MG63 (cell line): Measurements from ENCODE around the gene SUN2. TPM values are rescaled to one million over a fixed set of nuclear protein-coding genes. Genes with fewer than 3 reads are reported as not detected.

Experiments used
- DNase-seq: peaks from one replicate; pipeline ENCODE4 v3.0.0-alpha.2; 2020
- H3K27me3 ChIP-seq: fragments of 250-450 bp; sonication (Bioruptor Pico); 2 replicates; pipeline ENCODE4 v1.5.1; 2020; ENCODE audit warnings: mild to moderate bottlenecking, moderate library complexity
- H3K36me3 ChIP-seq: fragments of 250-450 bp; sonication (Bioruptor Pico); 2 replicates; pipeline ENCODE4 v1.5.1; 2020; ENCODE audit warnings: mild to moderate bottlenecking, moderate library complexity
- H3K4me3 ChIP-seq: fragments of 250-450 bp; sonication (Bioruptor Pico); 2 replicates; pipeline ENCODE4 v1.5.1; 2020; ENCODE audit warnings: mild to moderate bottlenecking, moderate library complexity
- H3K9me3 ChIP-seq: fragments of 250-450 bp; sonication (Bioruptor Pico); 2 replicates; pipeline ENCODE4 v1.5.1; 2020; ENCODE audit warnings: mild to moderate bottlenecking, moderate library complexity
- total RNA-seq: library from RNA; depleted of rRNA; stranded (reverse); fragments of >200 nt; shearing (Covaris generic); gene quantifications from 2 replicates; pipeline ENCODE4 v1.2.3, GENCODE V29; 2014; ENCODE audit warnings: low replicate concordance

The SUN2 gene
- total RNA-seq, 1 experiment from 2014 or later = 182 TPM

DNA sequence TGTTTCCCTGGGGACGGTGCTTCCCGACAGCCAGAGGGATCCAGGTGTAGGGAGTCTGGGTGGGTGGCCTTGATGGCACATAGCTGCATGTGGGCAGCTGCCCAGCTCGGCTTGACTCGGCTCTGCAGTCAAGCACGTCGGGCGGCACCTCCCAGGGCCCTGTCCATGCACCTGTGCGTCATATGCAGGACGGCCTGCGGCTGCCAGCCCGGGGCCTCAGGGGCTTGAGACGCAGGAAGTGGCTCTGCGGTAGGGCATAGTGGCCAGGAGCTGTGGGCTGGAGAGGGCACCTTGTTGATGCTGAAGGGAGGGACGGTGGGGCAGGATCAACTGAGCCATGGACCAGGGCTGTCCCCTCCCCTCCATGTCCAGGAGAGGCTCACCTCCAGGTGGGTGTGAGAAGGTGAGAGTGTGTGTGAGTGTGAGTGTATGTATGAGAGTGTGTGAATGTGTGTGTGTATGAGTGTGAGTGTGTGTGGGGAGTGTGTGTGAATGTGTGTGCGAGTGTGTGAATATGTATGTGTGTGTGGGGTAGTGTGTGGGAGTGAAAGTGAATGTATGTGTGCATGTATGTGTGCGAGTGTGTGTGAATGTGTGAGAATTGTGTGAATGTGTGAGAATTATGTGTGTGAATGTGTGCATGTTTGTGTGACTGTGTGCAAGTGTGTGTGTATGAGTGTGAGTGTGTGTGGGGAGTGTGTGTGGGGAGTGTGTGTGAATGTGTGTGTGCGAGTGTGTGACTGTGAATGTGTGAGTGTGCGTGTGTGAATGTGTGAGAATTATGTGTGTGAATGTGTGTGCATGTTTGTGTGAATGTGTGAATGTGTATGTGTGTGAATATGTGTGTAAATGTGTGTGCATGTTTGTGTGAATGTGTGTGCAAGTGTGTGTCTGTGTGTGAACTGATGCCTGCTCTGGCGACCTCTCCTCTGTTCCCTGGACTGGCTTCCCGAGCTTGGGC, 5.7 kb upstream of the SUN2 start:
- H3K27me3 ChIP-seq = no peaks in the 10 kb centered on the region
- H3K36me3 ChIP-seq = no peaks in the 10 kb centered on the region
- H3K4me3 ChIP-seq = no peak overlapping the region
- no peak for DNase-seq
- no peaks in the 10 kb centered on the region for H3K9me3 ChIP-seq

DNA sequence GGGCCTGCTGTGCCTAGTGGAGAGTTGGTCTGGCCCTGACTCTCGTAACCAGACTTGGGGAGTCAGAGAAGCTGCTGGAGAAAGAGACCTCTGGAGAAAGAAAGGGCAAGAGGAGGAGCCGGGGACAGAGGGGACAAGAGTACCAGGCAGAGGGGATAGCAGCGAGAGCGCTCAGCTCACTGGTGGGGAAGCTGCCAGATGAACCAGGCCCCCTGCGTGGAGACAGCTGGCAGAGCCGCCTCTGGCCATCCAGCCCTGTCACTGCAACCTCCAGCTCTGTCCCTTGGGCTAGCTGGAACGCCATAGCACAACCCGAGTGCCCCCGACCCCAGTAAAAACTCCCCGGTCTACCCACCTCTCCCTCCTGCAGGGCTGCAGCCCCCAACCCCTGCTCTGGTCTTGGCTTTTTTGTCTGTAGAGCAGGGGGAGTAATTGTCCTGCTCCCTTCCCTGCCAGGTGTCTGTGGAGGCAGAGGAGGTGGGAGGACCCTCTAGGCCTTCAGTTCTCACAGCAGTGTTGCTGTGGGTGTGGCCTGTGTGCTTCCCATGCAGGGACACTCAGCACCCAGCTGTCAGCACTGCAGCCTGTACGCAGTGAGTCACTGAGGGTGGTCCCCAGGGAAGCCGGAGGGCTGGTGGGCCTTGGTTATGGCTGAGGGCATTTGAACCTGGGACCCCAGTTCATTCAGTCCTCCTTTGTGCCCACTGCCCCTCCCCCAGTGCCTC, 4.8 kb upstream of the SUN2 start:
- DNase-seq = peak; percentile 35
- Histone ChIP-seq H3K27me3 (no peaks in the 10 kb centered on the region), H3K36me3 (no peaks in the 10 kb centered on the region), H3K9me3 (no peaks in the 10 kb centered on the region), H3K4me3 (no peak overlapping the region)

DNA sequence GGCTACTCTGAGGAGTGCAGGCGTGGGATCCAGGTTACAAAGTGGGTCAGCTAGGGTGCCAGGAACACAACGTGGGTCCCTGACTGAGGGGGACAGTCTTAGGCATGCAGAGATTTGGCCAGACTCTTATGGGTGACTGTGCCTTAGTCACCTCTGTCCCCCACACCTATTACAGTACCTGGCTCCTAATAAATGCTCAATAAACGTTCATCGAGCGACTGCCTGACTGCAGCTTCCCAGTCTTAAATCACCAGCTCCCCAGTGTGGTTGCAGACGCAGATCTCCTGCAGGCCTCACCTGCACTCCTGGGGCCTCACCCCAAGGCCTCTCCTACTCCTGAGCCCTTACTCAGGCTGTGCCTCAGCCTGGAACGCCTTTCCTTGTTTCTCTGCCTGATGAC, 3.2 kb upstream of the SUN2 start:
- no peak overlapping the region for H3K4me3 ChIP-seq
- no peaks in the 10 kb centered on the region for H3K27me3 ChIP-seq
- no peaks in the 10 kb centered on the region for H3K9me3 ChIP-seq
- DNase-seq = no peak
- H3K36me3 ChIP-seq = peaks cover 2% of the 10 kb centered on the region

DNA sequence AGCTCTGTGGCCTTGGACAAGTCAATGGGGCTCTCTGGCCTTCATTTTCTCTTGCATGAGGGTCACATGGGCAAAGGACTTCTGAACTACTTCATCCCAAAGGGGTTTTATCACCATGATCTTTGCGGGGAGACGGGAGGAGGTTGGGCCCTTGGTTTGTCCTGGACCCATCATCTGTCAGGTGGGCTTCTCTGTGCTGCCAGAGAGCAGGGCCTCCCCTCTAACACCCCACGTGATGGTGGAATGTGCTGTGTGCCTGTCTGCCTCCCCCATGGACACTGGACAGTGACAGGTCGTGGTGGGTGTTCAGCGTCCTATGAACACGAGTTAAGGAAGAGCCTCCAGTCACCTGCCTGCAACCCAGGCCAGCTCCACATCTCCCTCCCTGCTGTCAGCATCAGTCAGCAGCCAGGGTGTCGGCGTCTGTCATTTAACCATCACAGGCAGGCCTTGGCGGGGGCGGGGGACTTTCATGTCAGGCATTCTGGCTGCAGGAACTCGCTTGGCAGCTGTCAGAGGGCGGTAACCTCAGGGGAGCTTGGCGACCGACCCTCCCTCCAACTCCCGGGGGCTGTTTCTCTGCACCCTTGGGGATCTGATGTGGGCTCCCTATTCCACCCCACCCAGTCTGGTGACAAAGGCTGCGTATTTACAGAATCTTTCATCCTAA, 2.6 kb upstream of the SUN2 start:
- no peak overlapping the region for H3K4me3 ChIP-seq
- no peak for DNase-seq
- peaks cover 8% of the 10 kb centered on the region for H3K36me3 ChIP-seq
- H3K9me3 ChIP-seq = no peaks in the 10 kb centered on the region
- H3K27me3 ChIP-seq = no peaks in the 10 kb centered on the region

DNA sequence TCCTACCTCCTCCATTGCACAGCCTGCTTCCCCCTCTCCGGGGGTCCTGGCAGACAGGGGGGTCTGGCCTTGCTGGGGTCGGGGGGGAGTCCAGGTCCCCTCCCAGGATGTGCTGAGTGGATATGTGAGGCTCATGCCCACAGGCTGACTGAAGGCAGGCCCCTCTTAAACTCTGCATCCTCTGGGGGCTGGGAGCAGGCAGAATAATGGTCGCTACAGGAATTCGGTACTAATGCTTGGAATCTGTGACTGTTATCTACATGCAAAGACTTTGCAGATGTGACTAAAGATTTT, 1.6 kb upstream of the SUN2 start:
- H3K36me3 ChIP-seq = peaks cover 14% of the 10 kb centered on the region
- H3K27me3 ChIP-seq = no peaks in the 10 kb centered on the region
- no peaks in the 10 kb centered on the region for H3K9me3 ChIP-seq
- no peak overlapping the region for H3K4me3 ChIP-seq
- DNase-seq = no peak

DNA sequence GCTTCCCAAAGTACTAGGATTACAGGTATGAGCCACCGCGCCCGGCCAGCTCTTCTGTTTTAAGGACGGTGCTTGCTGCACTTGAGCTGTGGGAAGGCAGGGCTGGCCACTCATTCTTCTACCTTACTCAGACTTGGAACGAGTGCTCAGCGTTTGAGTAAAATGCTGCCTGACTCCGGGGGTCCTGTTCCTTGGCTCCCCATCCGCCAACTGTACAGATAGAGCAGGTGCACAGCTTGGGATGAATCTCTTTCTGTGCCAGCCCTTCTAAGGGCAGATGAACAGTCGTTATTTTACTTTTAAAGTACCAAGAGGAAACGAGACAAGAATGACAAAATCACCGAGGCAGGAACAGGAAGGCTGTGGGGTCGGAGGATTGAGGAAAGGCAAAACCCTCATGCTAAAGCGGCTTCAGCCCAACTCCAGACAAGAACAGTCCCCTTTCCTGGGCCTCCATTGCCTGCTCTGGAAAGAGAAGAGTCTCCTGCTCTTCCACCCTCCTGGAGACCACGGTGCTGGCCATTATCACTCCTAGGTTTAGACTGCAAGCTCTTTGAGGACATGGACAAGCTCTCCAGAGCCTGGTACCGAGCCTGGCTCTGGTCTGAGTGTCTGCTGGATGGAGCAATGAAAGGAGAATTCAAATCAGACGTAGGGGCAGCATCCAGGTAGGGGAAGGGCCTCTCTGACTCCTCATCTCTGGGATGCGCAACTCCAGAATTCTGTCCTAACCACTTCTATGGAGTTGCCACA, 1.1 kb upstream of the SUN2 start:
- H3K4me3 ChIP-seq = peak overlapping the region; percentile 58
- peaks cover 19% of the 10 kb centered on the region for H3K36me3 ChIP-seq
- no peak for DNase-seq
- H3K27me3 ChIP-seq = no peaks in the 10 kb centered on the region
- no peaks in the 10 kb centered on the region for H3K9me3 ChIP-seq

DNA sequence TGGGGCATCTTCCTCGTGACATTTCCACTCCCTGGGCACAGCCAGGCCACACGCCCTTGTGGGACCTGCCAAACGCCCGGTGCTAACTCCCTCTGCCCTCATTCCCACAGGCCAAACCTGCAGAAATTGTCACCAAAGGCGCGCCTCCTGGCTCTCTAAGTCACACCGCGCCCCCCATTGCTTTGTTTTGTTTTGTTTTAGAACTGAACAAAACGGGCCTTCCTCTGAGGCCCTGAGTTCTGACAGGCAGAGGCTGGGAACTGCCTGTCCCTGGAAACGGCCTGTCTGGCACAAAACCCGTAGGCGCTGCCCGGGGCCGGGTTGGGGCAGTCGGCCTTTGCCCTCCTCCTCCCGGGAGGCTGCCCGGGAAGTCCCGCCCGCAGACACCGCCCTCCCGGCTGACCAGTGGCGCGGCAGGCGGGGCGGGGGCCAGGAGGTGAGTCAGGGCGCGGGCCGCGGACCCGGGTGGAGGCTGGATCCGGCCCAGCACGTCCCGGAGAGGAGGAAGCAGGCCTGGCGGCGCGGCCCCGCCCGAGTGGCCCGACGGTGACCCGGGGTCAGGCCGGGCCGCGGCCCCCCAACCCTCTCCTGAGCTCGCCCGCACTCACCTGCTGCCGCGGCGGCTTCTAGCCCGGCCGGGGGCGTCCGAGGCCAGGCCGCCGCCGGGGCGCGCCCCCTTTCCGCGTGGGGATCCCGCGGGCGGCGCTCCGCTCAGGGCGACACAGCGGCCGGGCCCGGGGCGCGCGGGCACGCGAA, 465 bp downstream of the SUN2 start:
- Histone ChIP-seq H3K36me3 (peaks cover 35% of the 10 kb centered on the region), H3K4me3 (peak overlapping the region; percentile 58), H3K9me3 (no peaks in the 10 kb centered on the region), H3K27me3 (no peaks in the 10 kb centered on the region)
- peak; percentile 95 for DNase-seq

DNA sequence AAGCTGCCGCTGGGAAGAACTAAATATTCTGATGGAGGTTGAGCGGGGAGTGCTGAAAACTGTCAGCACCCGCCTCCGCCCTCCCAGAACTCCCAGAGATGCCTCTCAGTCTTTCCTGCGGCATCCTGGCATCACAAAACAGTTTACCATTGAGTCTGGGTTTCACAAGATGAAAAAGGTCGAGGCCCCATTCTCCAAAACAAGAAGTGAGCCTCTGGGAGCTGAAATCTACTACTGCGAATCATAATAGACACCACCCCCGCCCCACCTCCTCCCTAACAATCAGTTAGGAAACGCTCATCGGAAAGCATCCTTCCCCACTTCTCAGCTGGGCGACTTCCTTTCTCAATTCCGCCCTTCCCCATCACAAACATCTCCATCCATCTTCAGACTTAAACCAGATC, 1.0 kb downstream of the SUN2 start:
- Histone ChIP-seq H3K9me3 (no peaks in the 10 kb centered on the region), H3K27me3 (no peaks in the 10 kb centered on the region), H3K4me3 (peak overlapping the region; percentile 58), H3K36me3 (peaks cover 39% of the 10 kb centered on the region)
- no peak for DNase-seq

DNA sequence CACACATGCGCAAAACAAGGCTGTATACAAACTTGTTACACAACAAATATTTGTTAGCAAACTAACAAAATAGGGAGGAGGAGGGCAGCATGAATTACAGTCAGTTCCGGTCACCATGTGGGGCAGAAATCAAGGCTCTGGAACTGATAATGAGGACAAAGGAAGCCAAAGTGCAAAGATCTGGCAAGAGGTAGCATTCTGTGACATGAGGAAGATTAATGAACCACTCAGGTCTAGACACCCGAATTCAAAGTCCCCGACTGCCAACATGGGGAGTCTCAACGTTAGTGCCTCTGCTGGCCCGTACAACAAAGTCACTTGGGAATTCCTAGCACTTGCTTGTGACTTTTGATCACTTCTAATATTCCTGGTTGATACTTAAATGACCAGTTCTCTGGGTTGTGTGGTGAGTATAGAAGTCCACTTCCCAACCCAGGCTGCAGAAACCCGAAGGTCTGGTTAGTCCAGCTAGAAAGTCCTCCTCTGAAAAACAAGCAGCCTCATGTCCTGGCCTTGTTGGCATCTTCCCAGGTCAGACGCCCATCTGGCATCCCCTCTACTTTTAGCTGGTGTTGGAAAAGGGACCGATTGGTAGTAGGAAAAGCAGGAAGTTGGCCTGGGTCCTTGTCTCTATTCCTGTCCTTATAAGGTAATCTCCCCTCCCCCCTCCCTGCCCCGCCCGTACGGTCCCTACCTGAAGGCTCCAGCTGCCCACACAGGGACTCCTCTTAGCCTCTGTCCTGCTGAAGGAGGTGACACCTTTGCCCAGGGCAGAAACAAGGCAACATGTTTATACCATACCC, 1.6 kb downstream of the SUN2 start:
- H3K36me3 ChIP-seq = peaks cover 44% of the 10 kb centered on the region
- peak; percentile 46 for DNase-seq
- peak overlapping the region; percentile 58 for H3K4me3 ChIP-seq
- no peaks in the 10 kb centered on the region for H3K9me3 ChIP-seq
- H3K27me3 ChIP-seq = no peaks in the 10 kb centered on the region

DNA sequence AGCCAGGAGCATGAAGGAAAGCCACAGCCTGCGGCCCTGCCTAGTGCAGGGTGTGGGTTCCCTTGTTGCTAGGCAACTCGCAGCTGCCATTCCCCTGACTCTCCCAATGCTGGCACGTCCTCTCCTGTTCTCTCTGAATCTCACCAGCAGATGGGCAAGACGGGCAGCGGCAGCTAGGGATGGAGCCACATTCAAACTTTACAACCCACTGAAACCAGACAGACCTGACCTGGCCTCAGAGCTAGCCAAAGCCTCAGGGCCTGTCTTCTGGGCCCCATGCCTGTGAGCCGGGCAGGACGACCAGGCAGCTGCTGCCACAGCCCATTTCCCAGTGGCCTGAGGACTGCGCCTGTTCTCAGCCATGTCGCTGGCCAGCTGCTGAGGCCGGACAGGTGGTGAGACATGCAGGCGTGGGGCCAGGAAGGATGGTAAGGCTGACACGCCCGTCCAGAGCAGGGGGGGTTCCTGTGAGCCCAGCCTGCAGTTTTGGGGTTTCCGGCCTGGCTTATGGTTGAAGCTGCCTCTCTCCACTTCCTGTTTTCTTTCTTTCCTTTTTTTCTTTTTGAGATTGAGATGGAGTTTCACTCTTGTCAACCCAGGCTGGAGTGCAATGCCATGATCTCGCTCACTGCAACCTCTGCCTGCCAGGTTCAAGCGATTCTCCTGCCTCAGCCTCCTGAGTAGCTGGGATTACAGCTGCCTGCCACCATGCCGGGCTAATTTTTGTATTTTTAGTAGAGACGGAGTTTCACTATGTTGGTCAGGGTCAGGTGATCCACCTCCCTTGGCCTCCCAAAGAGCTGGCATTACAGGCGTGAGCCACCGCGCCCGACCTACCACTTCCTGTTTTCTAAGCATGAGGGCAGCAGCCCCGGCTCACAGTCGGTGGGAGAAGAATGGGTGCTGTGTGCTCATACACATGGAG, 4.1 kb downstream of the SUN2 start:
- H3K27me3 ChIP-seq = no peaks in the 10 kb centered on the region
- no peak overlapping the region for H3K4me3 ChIP-seq
- H3K9me3 ChIP-seq = no peaks in the 10 kb centered on the region
- peaks cover 63% of the 10 kb centered on the region for H3K36me3 ChIP-seq
- no peak for DNase-seq

DNA sequence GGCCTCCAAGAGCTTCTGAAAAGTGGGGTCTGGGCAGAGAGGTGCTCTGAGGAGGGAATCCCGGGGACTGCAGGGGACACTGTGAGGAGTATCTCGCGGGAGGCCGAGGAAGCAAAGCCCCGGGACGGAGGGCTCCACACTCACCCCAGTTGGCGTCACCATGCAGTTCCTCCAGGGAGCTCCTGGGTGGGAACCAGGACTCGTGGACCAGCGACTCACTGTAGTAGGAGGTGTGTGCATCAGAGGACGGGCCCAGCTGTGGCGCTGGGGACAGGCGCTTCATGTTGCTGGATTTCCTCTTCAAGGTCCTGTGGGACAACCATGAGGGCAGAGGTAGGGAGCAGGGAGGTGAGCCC, 4.8 kb downstream of the SUN2 start:
- DNase-seq = no peak
- no peak overlapping the region for H3K4me3 ChIP-seq
- no peaks in the 10 kb centered on the region for H3K9me3 ChIP-seq
- H3K36me3 ChIP-seq = peaks cover 63% of the 10 kb centered on the region
- H3K27me3 ChIP-seq = no peaks in the 10 kb centered on the region

DNA sequence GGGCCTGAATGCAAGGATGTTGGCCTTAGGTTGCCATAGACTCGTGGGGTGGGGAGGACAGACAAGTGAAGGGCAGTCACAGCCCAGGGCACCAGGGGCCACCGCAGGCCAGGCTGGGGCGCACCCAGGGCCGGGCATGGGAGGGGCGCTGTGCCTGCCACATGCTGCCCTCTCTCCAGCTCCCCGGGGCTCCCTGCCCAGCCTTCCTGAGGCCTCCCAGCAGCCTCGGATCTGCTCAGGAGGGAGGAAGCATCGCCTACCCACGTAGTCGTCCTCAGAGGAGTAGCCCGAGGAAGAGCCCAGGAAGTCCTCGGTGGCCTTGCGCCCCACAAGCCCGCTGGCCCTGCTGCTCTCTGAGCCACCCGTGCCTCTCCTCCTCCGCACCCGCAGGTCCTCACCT, 5.2 kb downstream of the SUN2 start:
- DNase-seq = no peak
- Histone ChIP-seq H3K4me3 (no peak overlapping the region), H3K27me3 (no peaks in the 10 kb centered on the region), H3K9me3 (no peaks in the 10 kb centered on the region), H3K36me3 (peaks cover 64% of the 10 kb centered on the region)

DNA sequence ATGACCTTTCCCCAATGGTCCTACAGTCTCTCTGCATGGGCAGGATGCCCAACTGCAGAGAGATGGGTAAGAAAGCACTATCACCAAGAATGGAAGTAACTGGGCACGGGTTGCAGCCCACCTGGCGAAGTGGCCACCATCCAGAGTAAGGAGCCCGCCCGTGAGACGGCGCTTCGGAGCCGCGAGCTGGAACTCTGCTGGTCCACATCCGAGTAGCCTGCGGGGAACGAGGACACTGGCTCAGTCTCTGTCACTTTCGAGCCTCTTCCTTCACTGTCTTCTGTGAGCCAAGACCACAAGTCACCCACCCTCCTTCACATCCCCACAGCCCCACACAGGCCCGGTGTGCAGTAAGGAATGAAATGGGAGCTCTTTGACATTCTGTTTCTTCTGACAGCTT, 5.7 kb downstream of the SUN2 start:
- DNase-seq = no peak
- H3K9me3 ChIP-seq = no peaks in the 10 kb centered on the region
- H3K27me3 ChIP-seq = no peaks in the 10 kb centered on the region
- no peak overlapping the region for H3K4me3 ChIP-seq
- H3K36me3 ChIP-seq = peaks cover 69% of the 10 kb centered on the region

DNA sequence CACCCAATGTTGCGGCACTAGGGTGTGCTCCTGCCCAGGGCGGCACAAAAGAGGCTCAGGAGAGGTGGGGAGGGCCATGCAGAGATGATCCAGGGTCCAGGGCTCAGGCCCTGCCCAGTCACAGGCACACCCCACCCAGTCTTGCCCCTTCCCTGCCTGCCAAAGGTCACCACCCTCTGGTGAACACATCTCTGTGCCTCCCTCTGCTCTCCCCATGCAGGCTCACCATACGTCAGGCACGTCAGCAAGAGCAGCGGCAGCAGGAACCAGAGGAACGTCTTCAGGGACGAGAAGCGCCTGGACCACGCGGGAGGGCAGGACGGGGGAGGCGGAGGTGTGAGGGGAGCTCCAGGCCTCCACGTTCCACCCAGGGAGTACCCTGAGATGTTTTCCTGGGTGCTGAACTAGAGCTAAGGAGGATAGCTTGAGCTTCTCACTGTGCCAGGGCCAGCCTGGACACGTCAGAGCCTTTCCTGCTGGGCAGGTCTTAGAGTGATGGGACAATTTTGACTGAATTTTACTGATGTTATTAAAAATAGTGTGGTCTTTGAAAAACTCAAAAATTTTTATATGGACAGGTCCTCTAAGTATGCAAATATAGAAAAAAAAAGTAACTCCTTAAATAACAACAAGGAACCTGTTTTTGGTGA, 7.2 kb downstream of the SUN2 start:
- Histone ChIP-seq H3K27me3 (no peaks in the 10 kb centered on the region), H3K36me3 (peaks cover 77% of the 10 kb centered on the region), H3K9me3 (no peaks in the 10 kb centered on the region), H3K4me3 (no peak overlapping the region)
- DNase-seq = no peak
